Measurements from ENCODE around the gene KLK11. TPM values are rescaled to one million over a fixed set of nuclear protein-coding genes. Genes with fewer than 3 reads are reported as not detected.

KLK11 gene
- total RNA-seq, 2 donors from 2014 or later = 0.29 to 2.5 TPM

DNA sequence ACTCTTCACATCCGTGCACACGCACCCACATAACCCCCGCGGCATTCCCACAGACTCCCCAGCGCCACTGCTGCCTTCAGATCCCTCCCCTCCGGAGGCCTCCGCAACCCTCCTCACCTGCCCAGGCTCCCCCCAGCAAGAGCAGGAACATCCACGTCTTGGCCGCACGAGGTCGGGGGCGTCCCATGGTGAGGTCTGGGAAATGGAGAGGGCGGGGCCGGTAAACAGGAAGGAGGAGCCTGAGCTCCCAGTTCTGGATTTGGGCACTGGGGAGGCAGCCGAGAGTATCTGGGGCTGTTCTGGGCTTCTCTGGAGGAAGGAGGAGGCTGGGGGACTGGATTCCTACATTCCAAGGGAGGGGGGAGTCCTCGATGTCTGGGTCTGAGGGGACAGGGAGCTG lies 25.4 kb downstream of the KLK11 start:
- Histone ChIP-seq H3K9ac (ENCODE audit: extremely low read depth, low read length, poor library complexity, severe bottlenecking) (no peak overlapping the region), H3K9me3 (ENCODE audit: control insufficient read depth, low read length) (no peaks in the 10 kb centered on the region), H3K4me1 (ENCODE audit: control insufficient read depth, insufficient read depth, low read length) (no peaks in the 10 kb centered on the region), H3K27me3 (ENCODE audit: control insufficient read depth, insufficient read depth, low read length, poor library complexity, severe bottlenecking) (peaks cover 8% of the 10 kb centered on the region), H3K4me3 (ENCODE audit: low read length) (no peak overlapping the region), H3K36me3 (ENCODE audit: control insufficient read depth, insufficient read depth, low read length) (no peaks in the 10 kb centered on the region), H3K27ac (ENCODE audit: low read depth, low read length) (no peak overlapping the region)
- Mint-ChIP-seq H3K36me3 (ENCODE audit: low read depth) (no peaks in the 10 kb centered on the region), H3K4me3 (peak overlapping the region; percentile 12), H3K27ac (no peak overlapping the region), H3K27me3 (ENCODE audit: insufficient read depth) (peaks cover 54% of the 10 kb centered on the region), H3K9me3 (no peaks in the 10 kb centered on the region), H3K4me1 (peaks cover 14% of the 10 kb centered on the region)
- peak; percentile 87 for DNase-seq
- 60 to 68% methylated on average over 1 to 16 of the region's 16 CpGs for WGBS, 2 experiments (ENCODE audit: insufficient coverage in 1 of 2, insufficient read length in 1 of 2)
- TF ChIP-seq, protein P1, sequence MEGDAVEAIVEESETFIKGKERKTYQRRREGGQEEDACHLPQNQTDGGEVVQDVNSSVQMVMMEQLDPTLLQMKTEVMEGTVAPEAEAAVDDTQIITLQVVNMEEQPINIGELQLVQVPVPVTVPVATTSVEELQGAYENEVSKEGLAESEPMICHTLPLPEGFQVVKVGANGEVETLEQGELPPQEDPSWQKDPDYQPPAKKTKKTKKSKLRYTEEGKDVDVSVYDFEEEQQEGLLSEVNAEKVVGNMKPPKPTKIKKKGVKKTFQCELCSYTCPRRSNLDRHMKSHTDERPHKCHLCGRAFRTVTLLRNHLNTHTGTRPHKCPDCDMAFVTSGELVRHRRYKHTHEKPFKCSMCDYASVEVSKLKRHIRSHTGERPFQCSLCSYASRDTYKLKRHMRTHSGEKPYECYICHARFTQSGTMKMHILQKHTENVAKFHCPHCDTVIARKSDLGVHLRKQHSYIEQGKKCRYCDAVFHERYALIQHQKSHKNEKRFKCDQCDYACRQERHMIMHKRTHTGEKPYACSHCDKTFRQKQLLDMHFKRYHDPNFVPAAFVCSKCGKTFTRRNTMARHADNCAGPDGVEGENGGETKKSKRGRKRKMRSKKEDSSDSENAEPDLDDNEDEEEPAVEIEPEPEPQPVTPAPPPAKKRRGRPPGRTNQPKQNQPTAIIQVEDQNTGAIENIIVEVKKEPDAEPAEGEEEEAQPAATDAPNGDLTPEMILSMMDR (conservative IDR thresholded peaks at IDR 0.05) = peak; percentile 10

DNA sequence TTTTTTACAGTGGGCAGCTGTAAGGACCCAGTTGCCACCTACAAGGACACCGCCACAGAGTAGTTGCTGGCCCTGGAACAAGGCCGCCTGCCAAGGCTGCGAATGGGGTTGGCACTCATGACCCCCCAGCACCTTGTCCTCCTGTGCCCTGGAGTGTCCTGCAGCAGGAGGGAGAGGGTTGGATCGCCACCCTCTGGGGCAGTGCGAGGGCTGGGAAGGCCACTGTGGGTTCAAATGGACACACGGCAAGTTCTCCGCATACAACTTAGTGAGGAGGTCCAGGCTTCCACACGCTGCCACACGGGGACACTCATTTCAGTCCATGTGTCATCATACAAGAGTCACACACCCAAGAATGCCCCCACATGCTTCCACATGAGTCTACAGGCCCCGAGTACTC lies 26.0 kb downstream of the KLK11 start:
- peaks cover 14% of the 10 kb centered on the region for H3K4me1 Mint-ChIP-seq
- TF ChIP-seq, protein P1 (conservative IDR thresholded peaks at IDR 0.05) = no peak
- no peaks in the 10 kb centered on the region for H3K36me3 Mint-ChIP-seq (ENCODE audit: low read depth)
- no peak overlapping the region for H3K4me3 Mint-ChIP-seq
- no peaks in the 10 kb centered on the region for H3K9me3 Mint-ChIP-seq
- Histone ChIP-seq H3K27ac (ENCODE audit: low read depth, low read length) (no peak overlapping the region), H3K36me3 (ENCODE audit: control insufficient read depth, insufficient read depth, low read length) (no peaks in the 10 kb centered on the region), H3K9ac (ENCODE audit: extremely low read depth, low read length, poor library complexity, severe bottlenecking) (no peak overlapping the region), H3K9me3 (ENCODE audit: control insufficient read depth, low read length) (no peaks in the 10 kb centered on the region), H3K4me3 (ENCODE audit: low read length) (no peak overlapping the region), H3K4me1 (ENCODE audit: control insufficient read depth, insufficient read depth, low read length) (no peaks in the 10 kb centered on the region), H3K27me3 (ENCODE audit: control insufficient read depth, insufficient read depth, low read length, poor library complexity, severe bottlenecking) (peaks cover 8% of the 10 kb centered on the region)
- no peak overlapping the region for H3K27ac Mint-ChIP-seq
- H3K27me3 Mint-ChIP-seq (ENCODE audit: insufficient read depth) = peaks cover 52% of the 10 kb centered on the region
- WGBS, 2 experiments (ENCODE audit: insufficient coverage in 1 of 2, insufficient read length in 1 of 2) = 93 to 96% methylated on average over 3 to 10 of the region's 10 CpGs
- DNase-seq = no peak

DNA sequence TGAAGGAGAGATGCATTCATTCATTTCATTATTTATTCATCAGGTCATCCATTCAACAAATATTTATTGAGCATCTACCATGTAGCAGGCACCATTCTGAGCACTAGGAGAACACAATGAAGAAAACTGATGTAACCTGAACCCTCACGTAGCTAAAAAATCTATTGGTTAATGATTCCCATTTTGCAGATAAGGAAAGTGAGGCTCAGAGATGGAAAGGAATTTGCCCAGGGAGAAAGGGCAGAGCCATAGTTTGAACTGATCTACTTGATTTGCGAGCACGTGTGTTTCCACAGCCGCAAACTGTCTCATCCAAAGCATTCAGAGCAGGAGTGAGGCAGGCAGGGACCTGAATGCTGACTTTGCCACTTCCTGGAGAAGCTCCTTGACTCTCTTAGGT lies 27.7 kb downstream of the KLK11 start:
- Histone ChIP-seq H3K9ac (ENCODE audit: extremely low read depth, low read length, poor library complexity, severe bottlenecking) (no peak overlapping the region), H3K27ac (ENCODE audit: low read depth, low read length) (no peak overlapping the region), H3K9me3 (ENCODE audit: control insufficient read depth, low read length) (no peaks in the 10 kb centered on the region), H3K4me1 (ENCODE audit: control insufficient read depth, insufficient read depth, low read length) (no peaks in the 10 kb centered on the region), H3K4me3 (ENCODE audit: low read length) (no peak overlapping the region), H3K36me3 (ENCODE audit: control insufficient read depth, insufficient read depth, low read length) (no peaks in the 10 kb centered on the region), H3K27me3 (ENCODE audit: control insufficient read depth, insufficient read depth, low read length, poor library complexity, severe bottlenecking) (peaks cover 8% of the 10 kb centered on the region)
- no peak for DNase-seq
- Mint-ChIP-seq H3K9me3 (peaks cover 2% of the 10 kb centered on the region), H3K4me1 (peaks cover 14% of the 10 kb centered on the region), H3K4me3 (no peak overlapping the region), H3K36me3 (ENCODE audit: low read depth) (no peaks in the 10 kb centered on the region), H3K27me3 (ENCODE audit: insufficient read depth) (peaks cover 43% of the 10 kb centered on the region), H3K27ac (no peak overlapping the region)
- TF ChIP-seq, protein P1 (conservative IDR thresholded peaks at IDR 0.05) = no peak
- 72 to 90% methylated on average over 4 of the region's 4 CpGs for WGBS, 2 experiments (ENCODE audit: insufficient coverage in 1 of 2, insufficient read length in 1 of 2)

All from endodermal cell (in vitro differentiated cells).